HCT116 (cell line): ENCODE measurements around the gene AKT1. TPM values are rescaled to one million over a fixed set of nuclear protein-coding genes. Genes with fewer than 3 reads are reported as not detected.

Source experiments
- ATAC-seq: fragments of 200-7000 bp; cut with Tn5 transposase; 2 replicates; pipeline ENCODE4 v1.9.1; 2020; ENCODE audit warnings: mild to moderate bottlenecking, moderate library complexity
- BruUV-seq: library from RNA; stranded (reverse); fragments of 400-500 nt; replicated peaks from 2 replicates; lab custom pipeline; 2021; lab: Mats Ljungman, UMichigan
- CTCF ChIA-PET: fragments of 300-600 bp; sonication (Branson Sonifier 250); formaldehyde crosslinking; loops from one replicate; lab custom pipeline; 2021; ENCODE audit warnings: antibody characterized with exemption; lab: Charles Lee
- POLR2A ChIA-PET: fragments of 300-600, 350-600 bp; sonication (Branson Sonifier 250); formaldehyde crosslinking; loops from one replicate; lab custom pipeline; 2021; ENCODE audit warnings: antibody characterized with exemption; lab: Charles Lee
- RAD21 ChIA-PET, 2 experiments: fragments of 300-600 bp; sonication (Branson Sonifier 250); formaldehyde crosslinking; loops; one replicate each; lab custom pipeline; 2023; ENCODE audit warnings: low total read pairs in 2 of 2; ENCODE audit not compliant: uncharacterized antibody in 2 of 2, unreplicated experiment in 2 of 2, low non-redundant PET in 1 of 2; lab: Charles Lee
- DNase-seq: peaks from one replicate; pipeline ENCODE4 v3.0.0-alpha.2; 2010; ENCODE audit warnings: low read depth, low spot score
- H2AFZ ChIP-seq: fragments of 200-600 bp; shearing (Covaris generic), sonication (generic); 2 replicates; pipeline ENCODE4 v1.6.1; 2017; ENCODE audit warnings: low read depth, mixed run types, mixed read lengths, antibody characterized with exemption, low read length; ENCODE audit not compliant: poor library complexity, severe bottlenecking
- H3K27ac ChIP-seq: 2 replicates; pipeline ENCODE4 v1.5.1; 2012; ENCODE audit warnings: low read depth, low read length
- H3K27me3 ChIP-seq: fragments of 200-600 bp; sonication (generic); 2 replicates; pipeline ENCODE4 v1.6.1; 2016; ENCODE audit warnings: mixed run types, low read length, mixed read lengths; ENCODE audit not compliant: insufficient read depth
- H3K36me3 ChIP-seq, 2 experiments: fragments of 200-500 bp in 1 of 2; fragments of 200-600 bp in 1 of 2; sonication (Bioruptor generic) in 1 of 2; sonication (generic) in 1 of 2; 2 replicates each; pipeline versions ENCODE4 v1.5.1 to v1.6.1; 2014 to 2016; ENCODE audit warnings: low read length in 2 of 2, inconsistent platforms in 1 of 2, mixed read lengths in 1 of 2, mixed run types in 1 of 2; ENCODE audit not compliant: insufficient read depth in 2 of 2, control insufficient read depth in 1 of 2
- H3K4me1 ChIP-seq, 2 experiments: fragments of 200-600 bp in 1 of 2; sonication (generic) in 1 of 2; 2 replicates each; pipeline versions ENCODE4 v1.5.1 to v1.6.1; 2012 to 2017; ENCODE audit warnings: low read length in 2 of 2, inconsistent platforms in 1 of 2, mild to moderate bottlenecking in 1 of 2, mixed read lengths in 1 of 2, mixed run types in 1 of 2, moderate library complexity in 1 of 2; ENCODE audit not compliant: insufficient read depth in 2 of 2, control insufficient read depth in 1 of 2
- H3K4me2 ChIP-seq: fragments of 200-600 bp; sonication (generic); 2 replicates; pipeline ENCODE4 v1.6.1; 2017; ENCODE audit warnings: mixed run types, low read length, mixed read lengths
- H3K4me3 ChIP-seq, 2 experiments: fragments of 200-600 bp in 1 of 2; sonication (generic) in 1 of 2; replicated peaks in 1 of 2; 2 replicates each; pipeline ENCODE4 v1.5.1; 2011 to 2016; ENCODE audit warnings: low read length in 2 of 2, control low read depth in 1 of 2, low read depth in 1 of 2, mild to moderate bottlenecking in 1 of 2, mixed read lengths in 1 of 2, mixed run types in 1 of 2
- H3K79me2 ChIP-seq: fragments of 200-600 bp; sonication (generic); 2 replicates; pipeline ENCODE4 v1.6.1; 2017; ENCODE audit warnings: mild to moderate bottlenecking, mixed run types, low read length, moderate library complexity, mixed read lengths; ENCODE audit not compliant: insufficient read depth
- H3K9ac ChIP-seq: fragments of 200-600 bp; sonication (generic); 2 replicates; pipeline ENCODE4 v1.6.1; 2016; ENCODE audit warnings: low read length, mixed read lengths
- H3K9me2 ChIP-seq: fragments of 200-600 bp; sonication (generic), shearing (Covaris generic); 2 replicates; pipeline ENCODE4 v1.6.1; 2017; ENCODE audit warnings: mixed run types, mild to moderate bottlenecking, moderate library complexity; ENCODE audit not compliant: insufficient read depth
- H3K9me3 ChIP-seq, 2 experiments: fragments of 200-500 bp in 1 of 2; fragments of 200-600 bp in 1 of 2; sonication (Bioruptor generic) in 1 of 2; sonication (generic) in 1 of 2; 2 replicates each; pipeline ENCODE4 v1.6.1; 2014 to 2017; ENCODE audit warnings: low read length in 2 of 2, mixed read lengths in 2 of 2, inconsistent platforms in 1 of 2, low read depth in 1 of 2, mild to moderate bottlenecking in 1 of 2, mixed run types in 1 of 2, moderate library complexity in 1 of 2; ENCODE audit not compliant: control insufficient read depth in 1 of 2, insufficient read depth in 1 of 2
- H4K20me1 ChIP-seq: fragments of 200-600 bp; sonication (generic), shearing (Covaris generic); 2 replicates; pipeline ENCODE4 v1.6.1; 2017; ENCODE audit warnings: mixed run types, mild to moderate bottlenecking, moderate library complexity; ENCODE audit not compliant: insufficient read depth
- ATF3 ChIP-seq: IDR thresholded peaks from 2 replicates; pipeline ENCODE4 v1.6.1; 2012
- ELF1 ChIP-seq: IDR thresholded peaks from 2 replicates; pipeline ENCODE4 v1.6.1; 2012; ENCODE audit warnings: low read depth, borderline replicate concordance
- EZH2 ChIP-seq: fragments of 200-600 bp; sonication (generic); IDR thresholded peaks from 2 replicates; pipeline ENCODE4 v1.6.1; 2017; ENCODE audit warnings: antibody characterized with exemption, mixed run types
- EZH2phosphoT487 ChIP-seq: fragments of 200-600 bp; IDR thresholded peaks from 2 replicates; pipeline ENCODE4 v1.6.1; 2018; ENCODE audit warnings: antibody characterized with exemption, borderline replicate concordance
- FOSL1 ChIP-seq: IDR thresholded peaks from 2 replicates; pipeline ENCODE4 v1.6.1; 2012; ENCODE audit warnings: low read depth
- JUND ChIP-seq: IDR thresholded peaks from 2 replicates; pipeline ENCODE4 v1.6.1; 2012
- POLR2A ChIP-seq: IDR thresholded peaks from 2 replicates; pipeline ENCODE4 v1.7.0; 2011; ENCODE audit warnings: borderline replicate concordance; ENCODE audit not compliant: insufficient read depth, insufficient read length; ENCODE audit errors: extremely low read depth
- POLR2AphosphoS5 ChIP-seq: IDR thresholded peaks from 2 replicates; pipeline ENCODE4 v1.6.1; 2011; ENCODE audit warnings: mild to moderate bottlenecking, low read depth, low read length, moderate library complexity
- RAD21 ChIP-seq: IDR thresholded peaks from 2 replicates; pipeline ENCODE4 v1.6.1; 2012; ENCODE audit warnings: low read depth, mild to moderate bottlenecking
- REST ChIP-seq: IDR thresholded peaks from 2 replicates; pipeline ENCODE4 v1.6.1; 2012; ENCODE audit warnings: low read depth
- SP1 ChIP-seq: IDR thresholded peaks from 2 replicates; pipeline ENCODE4 v1.6.1; 2012; ENCODE audit warnings: low read depth
- SRF ChIP-seq: IDR thresholded peaks from 2 replicates; pipeline ENCODE4 v1.6.1; 2012; ENCODE audit warnings: low read depth
- TCF7L2 ChIP-seq: IDR thresholded peaks from 2 replicates; pipeline ENCODE4 v1.7.0; 2011; ENCODE audit warnings: borderline replicate concordance, inconsistent platforms; ENCODE audit not compliant: insufficient read depth, insufficient read length; ENCODE audit errors: extremely low read depth
- YY1 ChIP-seq: IDR thresholded peaks from 2 replicates; pipeline ENCODE4 v1.6.1; 2011; ENCODE audit warnings: low read length, low read depth, moderate library complexity, mild to moderate bottlenecking; ENCODE audit not compliant: insufficient replicate concordance; ENCODE audit errors: extremely low read depth
- intact Hi-C: fragments of 100-400 bp; cut with micrococcal nuclease; formaldehyde crosslinking; loops from 2 replicates; pipeline ENCODE4 v1.10.0; 2022
- total RNA-seq: library from RNA; stranded (reverse); gene quantifications from one replicate; pipeline ENCODE4 v1.2.1, GENCODE V29; 2021; ENCODE audit not compliant: unreplicated experiment
- TF ChIP-seq, protein P1 (sequence below): IDR thresholded peaks from 2 replicates; pipeline ENCODE4 v1.6.1; 2012

AKT1 gene
- total RNA-seq, 1 experiment from 2014 or later = 152 TPM

DNA sequence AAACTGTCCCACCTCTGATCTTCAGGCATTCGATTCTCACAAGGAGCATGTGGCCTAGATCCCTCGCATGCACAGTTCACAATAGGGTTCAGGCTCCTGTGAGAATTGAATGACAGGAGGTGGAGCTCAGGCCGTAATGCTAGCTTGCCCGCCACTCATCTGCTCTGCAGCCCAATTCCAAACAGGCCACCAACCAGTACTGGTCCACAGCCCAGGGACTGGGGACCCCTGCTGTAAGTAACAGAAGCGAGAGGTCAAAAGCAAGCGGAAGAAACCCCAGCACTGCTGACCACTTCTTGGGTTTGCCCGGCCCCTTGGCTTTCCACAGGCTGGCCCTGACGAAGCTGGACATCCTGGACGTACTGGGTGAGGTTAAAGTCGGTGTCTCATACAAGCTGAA, 51.1 kb downstream of the AKT1 start:
- CTCF ChIA-PET = no interaction called here
- H3K27me3 ChIP-seq = no peaks in the 10 kb centered on the region
- H3K9ac ChIP-seq = no peak overlapping the region
- TF ChIP-seq REST = no peak
- TF ChIP-seq ELF1 = no peak
- no peak for TF ChIP-seq ATF3
- no peak for TF ChIP-seq EZH2
- TF ChIP-seq SP1 = no peak
- TF ChIP-seq FOSL1 = no peak
- TF ChIP-seq POLR2A = no peak
- TF ChIP-seq RAD21 = no peak
- TF ChIP-seq EZH2phosphoT487 = no peak
- TF ChIP-seq YY1 = no peak
- TF ChIP-seq SRF = no peak
- no peak for TF ChIP-seq TCF7L2
- TF ChIP-seq, protein P1, sequence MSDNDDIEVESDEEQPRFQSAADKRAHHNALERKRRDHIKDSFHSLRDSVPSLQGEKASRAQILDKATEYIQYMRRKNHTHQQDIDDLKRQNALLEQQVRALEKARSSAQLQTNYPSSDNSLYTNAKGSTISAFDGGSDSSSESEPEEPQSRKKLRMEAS = no peak
- TF ChIP-seq POLR2AphosphoS5 = no peak
- no peak for TF ChIP-seq JUND
- DNase-seq (no peak), ATAC-seq (no peak)
- H3K27ac ChIP-seq = no peak overlapping the region
- no peak overlapping the region for H3K4me3 ChIP-seq
- no peaks in the 10 kb centered on the region for H3K36me3 ChIP-seq
- H3K4me1 ChIP-seq = peaks cover 5 to 9% of the 10 kb centered on the region in 2 experiments
- no peak overlapping the region for H3K4me2 ChIP-seq
- no peaks in the 10 kb centered on the region for H4K20me1 ChIP-seq
- H3K9me2 ChIP-seq = no peaks in the 10 kb centered on the region
- no TSS peak for BruUV-seq
- RAD21 ChIA-PET = no interaction called here
- no peak overlapping the region for H2AFZ ChIP-seq
- no peaks in the 10 kb centered on the region for H3K9me3 ChIP-seq
- intact Hi-C loops = no loop called here
- H3K79me2 ChIP-seq = no peaks in the 10 kb centered on the region
- POLR2A ChIA-PET = no interaction called here
